HG02759 (cell line): ENCODE results near the gene SLC5A2.
"Not testable (repeated sequence)": the region's sequence is repeated elsewhere in the genome, so short reads cannot be mapped to it uniquely, and the experiment has no call there.

ENCODE experiments used
- ATAC-seq: cut with Tn5 transposase; IDR thresholded peaks from one replicate; pipeline ENCODE4 v1.9.1; 2021; ENCODE audit warnings: mild to moderate bottlenecking, moderate library complexity; ENCODE audit not compliant: unreplicated experiment

SLC5A2 gene

DNA sequence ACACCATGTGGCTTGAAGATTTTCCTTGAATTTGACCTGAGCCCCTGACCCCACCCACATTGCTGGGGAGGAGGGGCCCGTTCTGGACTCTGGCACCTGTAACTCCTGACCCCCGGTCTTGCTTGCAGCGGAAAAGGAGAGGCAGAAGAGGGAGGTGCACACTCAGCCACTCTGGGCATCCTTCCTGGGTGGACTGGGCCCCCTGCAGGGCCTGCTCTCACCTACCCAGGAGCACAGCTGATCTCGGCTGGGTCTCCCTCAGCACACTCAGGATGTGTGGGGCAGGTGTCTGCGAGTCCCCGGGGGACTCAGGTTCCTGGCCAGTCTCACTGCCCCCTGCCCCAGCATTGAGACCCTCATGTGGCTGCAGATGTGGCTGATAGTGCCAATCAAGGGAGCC, 40.8 kb downstream of the SLC5A2 start:
- ATAC-seq, result not testable (repeated sequence)

DNA sequence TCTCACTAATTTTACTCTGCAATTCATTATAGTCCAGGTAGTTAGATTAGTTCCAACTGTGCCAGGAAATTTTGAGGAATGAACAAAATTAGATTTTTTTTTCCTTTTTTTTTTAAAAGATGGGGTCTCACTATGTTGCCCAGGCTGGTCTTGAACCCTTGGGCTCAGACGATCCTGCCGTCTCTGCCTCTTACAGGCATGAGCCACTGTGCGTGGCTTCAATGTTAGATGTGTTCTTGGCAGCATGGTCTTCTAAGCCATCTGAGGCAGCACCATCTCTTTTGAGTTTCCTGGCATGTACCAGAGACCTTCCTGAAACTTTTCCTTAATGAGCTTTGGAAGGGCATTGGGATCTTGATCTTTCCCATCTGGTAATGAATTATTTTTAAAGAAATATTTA, 42.2 kb downstream of the SLC5A2 start:
- ATAC-seq, result no peak

DNA sequence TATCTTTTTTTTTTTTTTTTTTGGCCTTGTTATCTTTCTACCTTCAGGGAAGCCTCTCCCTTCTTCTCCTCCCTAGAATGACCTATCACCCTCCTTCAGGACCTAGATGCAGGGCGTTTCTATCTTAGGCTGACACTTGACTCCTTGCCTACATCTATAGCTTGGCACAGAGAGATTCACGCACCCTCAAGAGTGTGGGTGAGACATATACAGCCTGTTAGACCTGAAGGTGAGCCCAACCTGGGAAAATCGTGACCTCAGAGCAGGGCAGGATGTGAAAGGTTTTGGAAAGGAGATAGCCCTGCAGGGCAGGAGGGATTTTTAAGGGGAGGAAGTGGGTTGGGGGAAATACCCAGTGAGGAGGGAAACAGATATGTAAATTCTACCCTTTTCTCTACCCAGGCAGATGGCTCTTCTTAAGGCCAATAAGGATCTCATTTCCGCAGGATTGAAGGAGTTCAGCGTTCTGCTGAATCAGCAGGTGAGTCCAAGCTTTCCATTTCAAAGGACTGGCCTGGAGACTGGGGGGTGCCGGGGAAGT, 44.9 kb downstream of the SLC5A2 start, which contains the start of gene AHSP:
Gene AHSP (plus strand): TSS at position 167 of the 541 bp plus-strand sequence. CDS start 240 bp downstream, at position 407.
- no peak for ATAC-seq

DNA sequence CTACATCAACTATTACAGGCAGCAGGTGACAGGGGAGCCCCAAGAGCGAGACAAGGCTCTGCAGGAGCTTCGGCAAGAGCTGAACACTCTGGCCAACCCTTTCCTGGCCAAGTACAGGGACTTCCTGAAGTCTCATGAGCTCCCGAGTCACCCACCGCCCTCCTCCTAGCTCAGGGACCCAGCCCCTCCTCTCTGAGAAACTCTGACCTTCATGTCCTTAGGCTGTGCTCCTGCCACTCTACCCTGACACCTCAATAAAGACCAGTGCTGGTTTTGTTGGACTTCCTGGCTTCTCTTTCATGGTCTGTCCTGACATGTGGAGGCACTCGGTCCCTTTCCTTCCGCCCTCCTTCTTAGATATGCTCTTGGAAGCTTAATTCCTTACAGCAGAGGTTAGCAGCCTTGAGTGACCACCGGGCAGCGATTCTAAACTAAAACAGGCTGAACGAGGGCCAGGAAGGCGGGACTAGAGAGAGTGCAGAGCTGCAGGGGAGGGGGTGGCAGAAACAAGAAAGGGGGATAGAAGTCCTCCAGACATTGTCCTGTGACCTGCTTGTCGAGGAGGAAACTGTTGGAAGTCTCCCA, 45.7 kb downstream of the SLC5A2 start:
- no peak for ATAC-seq

DNA sequence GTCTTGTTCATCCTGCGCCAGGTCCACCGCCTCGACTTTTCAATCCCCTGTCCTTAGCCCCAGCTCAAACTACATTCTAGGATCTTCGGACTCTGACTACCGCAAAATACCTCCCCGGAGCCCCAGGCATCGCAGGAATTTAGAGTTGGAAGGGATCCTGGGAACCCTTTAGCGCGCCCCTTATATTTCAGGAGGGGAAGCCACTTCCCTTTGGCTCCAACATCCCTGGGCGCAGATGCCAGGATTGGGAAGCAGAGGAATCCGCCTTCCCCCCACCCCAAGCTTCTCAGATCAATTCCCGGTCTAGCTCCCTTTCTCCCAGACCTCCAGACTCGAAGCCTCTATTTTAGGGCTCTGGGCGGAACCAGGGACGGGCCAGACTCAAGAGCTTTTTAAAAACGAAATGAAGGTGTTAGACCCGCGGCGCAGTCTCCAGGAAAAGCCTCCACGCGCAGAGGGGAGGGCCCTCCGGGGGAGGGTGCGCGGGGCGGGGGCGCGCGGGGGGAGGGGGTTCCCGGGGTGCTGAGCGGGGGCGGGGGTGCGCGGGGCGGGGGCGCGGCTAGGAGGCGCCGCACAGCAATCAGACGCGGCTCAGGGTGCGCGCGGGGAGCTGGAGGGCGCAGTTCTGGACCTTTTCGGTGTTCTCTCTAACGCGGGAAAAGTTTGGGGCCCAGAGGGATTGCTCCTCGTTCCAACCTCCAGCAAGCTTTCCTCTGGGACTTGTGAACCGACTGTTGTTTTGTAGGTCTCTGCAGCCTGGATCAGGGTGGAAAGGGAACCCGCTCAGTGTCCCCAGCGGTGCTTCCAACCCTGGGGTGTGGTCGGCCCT, 46.4 kb downstream of the SLC5A2 start:
- no peak for ATAC-seq

DNA sequence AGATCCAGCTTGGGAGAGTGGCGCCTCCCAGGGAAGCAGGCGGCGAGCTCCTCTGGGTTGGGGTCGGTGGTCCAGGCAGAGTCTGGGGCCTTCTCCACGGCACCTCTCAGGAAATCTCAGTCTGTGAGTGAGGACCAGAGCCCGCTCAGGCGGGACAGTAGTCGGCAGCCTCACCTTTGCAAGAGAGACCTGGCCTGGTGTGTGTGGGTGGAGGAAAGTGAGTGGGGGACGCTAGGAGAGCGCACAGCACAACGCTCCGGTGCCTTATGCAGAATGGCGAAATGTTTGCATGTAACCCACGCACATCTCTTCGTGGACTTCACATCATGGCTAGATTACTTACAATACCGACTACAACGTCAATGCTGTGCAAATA, 47.0 kb downstream of the SLC5A2 start:
- ATAC-seq, result no peak

DNA sequence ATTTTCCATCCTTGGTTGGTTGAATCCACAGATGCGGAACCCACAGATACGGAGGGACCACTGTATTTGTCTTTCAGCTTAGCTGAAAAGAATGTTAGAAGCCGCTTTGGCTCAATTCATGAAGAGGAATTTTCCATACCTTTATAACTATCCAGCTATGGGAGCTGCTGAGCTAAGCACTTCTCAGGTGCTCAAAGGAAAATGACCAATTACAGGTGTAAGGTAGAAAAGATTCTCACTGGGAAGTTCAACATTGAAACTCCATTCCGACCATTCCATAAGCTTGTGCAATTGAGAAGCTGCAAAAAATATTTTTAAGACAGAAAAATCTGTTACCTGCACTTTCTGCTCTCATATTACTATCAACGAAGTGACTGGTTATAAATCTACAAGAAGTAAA, 47.5 kb downstream of the SLC5A2 start:
- ATAC-seq, result no peak

DNA sequence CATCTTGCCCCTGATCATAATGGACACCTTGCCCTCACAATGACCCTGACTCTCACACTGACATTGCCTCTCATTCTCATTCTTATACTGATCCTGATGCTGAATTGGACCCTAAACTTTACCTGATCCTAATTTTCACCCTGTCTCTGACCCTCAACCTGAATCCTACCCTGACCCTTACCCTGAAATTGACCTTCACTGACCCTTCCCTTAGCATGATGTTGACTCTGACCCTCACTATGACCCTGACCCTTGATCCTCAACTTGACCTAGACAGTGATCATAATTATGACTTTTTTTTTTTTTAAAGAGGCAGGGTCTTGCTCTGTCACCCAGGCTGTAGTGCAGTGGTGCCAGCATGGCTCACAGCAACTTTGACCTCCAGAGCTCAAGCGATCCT, 48.2 kb downstream of the SLC5A2 start:
- no peak for ATAC-seq

DNA sequence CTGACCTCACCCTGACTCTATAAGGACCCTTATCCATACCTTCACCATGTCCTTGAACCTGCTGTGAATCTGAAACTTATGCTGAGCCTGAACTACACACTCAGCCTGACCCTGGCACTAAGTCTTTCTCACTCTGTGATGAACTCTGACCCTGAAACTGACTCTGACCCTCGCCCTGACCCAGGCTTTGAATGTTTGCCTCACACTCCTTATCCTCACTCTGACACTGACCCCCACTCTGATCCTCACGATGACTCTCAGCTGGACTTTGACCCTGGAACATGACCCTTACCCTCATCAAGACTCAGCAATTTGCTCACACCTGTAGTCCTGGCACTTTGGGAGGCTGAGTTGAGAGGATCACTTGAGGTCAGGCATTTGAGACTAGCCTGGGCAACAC, 49.2 kb downstream of the SLC5A2 start:
- ATAC-seq, result no peak

DNA sequence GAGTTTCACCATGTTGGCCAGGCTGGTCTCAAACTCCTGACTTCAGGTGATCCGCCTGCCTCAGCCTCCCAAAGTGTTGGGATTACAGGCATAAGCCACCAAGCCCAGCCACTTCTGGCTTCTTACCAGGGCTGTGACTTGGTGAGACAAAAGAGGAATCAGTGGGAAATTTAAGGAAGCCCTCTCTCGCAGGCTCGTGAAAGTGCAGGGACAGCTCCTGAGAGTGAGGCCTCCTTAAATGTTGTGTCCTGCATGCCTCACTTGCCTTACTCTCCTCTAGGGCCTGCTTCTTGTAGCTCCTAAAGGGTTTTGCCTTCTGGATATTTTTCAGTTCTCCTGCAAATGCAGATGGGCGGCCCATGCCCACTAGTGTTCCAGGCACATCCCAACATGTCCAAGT, 50.0 kb downstream of the SLC5A2 start:
- no peak for ATAC-seq

DNA sequence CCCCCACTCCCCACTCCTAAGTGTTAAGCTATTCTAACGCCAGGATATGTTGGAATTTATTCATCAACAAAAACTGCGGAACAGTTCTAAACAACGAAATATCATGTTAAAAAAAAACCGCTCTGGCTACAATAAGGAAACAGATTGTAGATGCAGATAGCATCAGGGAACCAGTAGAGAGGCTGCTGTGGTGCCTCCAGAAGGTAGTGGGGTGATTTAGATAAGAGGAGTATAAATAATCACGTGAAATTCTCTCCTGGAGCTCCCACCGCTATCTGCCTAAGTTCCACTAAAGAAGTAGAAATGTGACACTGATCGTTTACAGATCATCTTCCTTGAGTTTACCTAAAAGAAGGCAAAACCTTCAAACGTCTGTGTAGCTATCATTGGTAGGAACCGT, 52.8 kb downstream of the SLC5A2 start:
- no peak for ATAC-seq

DNA sequence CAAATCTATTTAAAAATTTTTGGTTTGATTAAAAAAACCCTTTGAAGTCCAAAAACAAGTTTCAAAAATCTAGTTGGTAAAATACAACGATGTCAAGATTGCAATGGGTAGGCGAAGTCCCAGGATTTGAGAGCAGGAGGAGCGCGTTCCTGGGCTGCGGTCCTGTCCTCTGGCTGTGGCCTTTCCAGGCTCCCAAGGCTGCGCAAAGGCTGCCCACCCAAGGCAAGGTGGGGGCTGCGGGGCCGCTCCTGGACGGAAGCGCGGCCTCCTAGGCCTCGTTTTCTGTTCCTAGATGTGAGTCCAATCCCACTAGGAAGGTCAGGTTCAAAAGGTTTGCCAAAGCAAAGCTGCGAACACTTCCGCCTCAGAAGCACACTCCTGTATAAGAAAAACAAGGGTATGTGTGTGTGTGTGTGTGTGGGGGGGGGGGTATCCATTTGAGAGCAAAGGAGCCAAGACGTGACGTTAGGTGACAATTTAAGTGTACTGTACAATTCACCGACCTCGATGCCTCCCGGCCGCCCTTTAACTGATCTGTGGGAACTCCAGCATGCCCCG, 54.0 kb downstream of the SLC5A2 start:
- ATAC-seq, result no peak

DNA sequence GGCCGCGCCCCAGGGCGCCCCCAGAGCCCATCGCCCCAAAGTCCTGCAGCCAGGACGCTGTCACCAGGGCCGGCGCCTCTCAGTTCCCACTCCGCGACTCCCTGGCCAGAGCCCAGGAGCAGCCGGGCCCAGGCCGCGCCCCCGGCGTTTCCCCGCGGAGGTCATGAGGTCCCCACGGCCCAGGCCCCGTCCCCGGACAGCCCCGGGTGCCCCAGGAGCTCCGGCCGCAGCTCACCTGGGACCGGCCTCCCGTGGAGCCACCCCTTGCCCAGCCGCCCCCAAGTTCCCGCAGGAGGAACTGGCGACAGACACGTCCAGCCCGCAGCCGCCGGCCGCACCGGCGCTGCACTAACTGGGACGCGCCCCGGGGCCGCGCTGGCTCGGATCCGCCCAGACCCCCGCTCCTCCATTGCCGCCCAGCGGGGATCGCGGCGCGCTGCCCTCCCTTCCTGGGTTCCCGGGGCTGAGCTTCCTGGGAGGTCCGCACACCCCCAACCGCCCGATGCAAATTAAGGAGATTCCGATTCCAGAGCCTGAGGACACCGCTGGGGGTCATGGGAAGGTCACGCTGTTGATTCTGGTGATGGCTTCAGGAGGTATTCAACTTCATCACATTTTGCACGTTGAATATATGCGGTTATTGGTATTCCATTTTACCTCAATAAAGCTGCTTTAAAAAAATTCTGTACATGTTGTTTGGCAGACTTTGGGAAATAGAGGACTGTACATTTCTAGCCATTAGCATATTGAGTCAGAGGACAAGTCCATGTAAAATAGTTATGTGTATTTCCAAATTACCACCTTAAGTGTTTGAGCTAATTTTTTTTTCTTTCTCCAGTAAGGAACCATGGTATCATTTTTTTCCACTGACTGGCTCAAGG, 54.7 kb downstream of the SLC5A2 start:
- no peak for ATAC-seq

DNA sequence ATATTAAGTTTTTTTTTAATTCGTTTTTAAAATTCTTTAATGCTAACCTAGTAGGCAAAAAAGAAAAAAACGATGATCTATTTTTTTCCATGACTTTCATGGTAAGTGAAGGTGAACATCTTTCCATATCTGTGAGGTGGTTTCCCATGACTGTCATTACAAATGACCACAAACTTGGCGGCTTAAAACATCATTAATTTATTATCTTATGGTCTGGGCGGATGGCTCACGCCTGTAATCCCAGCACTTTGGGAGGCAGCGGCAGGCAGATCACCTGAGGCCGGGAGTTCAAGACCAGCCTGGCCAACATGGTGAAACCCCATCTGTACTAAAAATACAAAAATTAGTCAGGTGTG, 55.3 kb downstream of the SLC5A2 start:
- not testable (repeated sequence) for ATAC-seq

DNA sequence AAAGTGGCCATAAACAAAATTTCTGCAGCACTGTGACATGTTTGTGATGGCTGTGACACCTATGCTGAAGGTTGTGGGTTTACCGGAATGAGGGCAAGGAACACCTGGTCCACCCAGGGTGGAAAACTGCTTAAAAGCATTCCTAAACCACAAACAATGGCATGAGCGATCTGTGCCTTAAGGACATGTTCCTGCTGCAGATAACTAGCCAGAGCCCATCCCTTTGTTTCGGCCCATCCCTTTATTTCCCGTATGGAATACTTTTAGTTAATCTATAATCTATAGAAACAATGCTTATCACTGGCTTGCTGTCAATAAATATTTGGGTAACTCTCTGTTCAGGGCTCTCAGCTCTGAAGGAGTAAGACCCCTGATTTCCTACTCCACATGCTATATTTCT, 56.8 kb downstream of the SLC5A2 start:
- not testable (repeated sequence) for ATAC-seq
